ENCODE measurements around the gene RIN3.

- TF ChIP-seq CTCF (IDR thresholded peaks at IDR 0.05) (no peak), POLR2A (IDR thresholded peaks at IDR 0.05) (no peak)
Observed at GRCh38 chr14:92665661-92666110, 152.1 kb downstream of the RIN3 start.
